Lung microvascular endothelial cell (primary cell): Measurements from ENCODE around the gene ID1. TPM values are rescaled to one million over a fixed set of nuclear protein-coding genes. Genes with fewer than 3 reads are reported as not detected.
"Not testable (repeated sequence)": the region's sequence is repeated elsewhere in the genome, so short reads cannot be mapped to it uniquely, and the experiment has no call there.

Experiments
- DNase-seq, 2 donors: peaks; one replicate each; pipeline versions ENCODE4 v3.0.0 to v3.0.0-alpha.2; 2010; ENCODE audit warnings: low read depth in 2 of 2
- total RNA-seq: library from RNA; depleted of rRNA; stranded (reverse); fragments of >200 nt; gene quantifications from 2 replicates; pipeline ENCODE4 v1.2.1, GENCODE V29; 2014

ID1 gene
- total RNA-seq, 1 donor from 2014 or later = 838 TPM

GRCh38 chr20:31637660-31638059, 32.6 kb downstream of the ID1 start, which contains the start of gene COX4I2:
Gene COX4I2, plus strand, starts transcription at chr20:31637912. Its CDS starts 1,106 bp downstream, at chr20:31639018.
- no peak for DNase-seq

- DNase-seq = no peak
Observed at GRCh38 chr20:31638317-31638716, 33.2 kb downstream of the ID1 start.

GRCh38 chr20:31638816-31639215, 33.7 kb downstream of the ID1 start:
- DNase-seq = no peak

GRCh38 chr20:31640259-31640658, 35.2 kb downstream of the ID1 start:
- DNase-seq = no peak

- DNase-seq = no peak
Observed at GRCh38 chr20:31641391-31641790, 36.3 kb downstream of the ID1 start.

GRCh38 chr20:31642837-31643236, 37.7 kb downstream of the ID1 start:
- no peak for DNase-seq

GRCh38 chr20:31643522-31643921, 38.4 kb downstream of the ID1 start:
- no peak for DNase-seq

GRCh38 chr20:31644701-31645100, 39.6 kb downstream of the ID1 start:
- no peak for DNase-seq

- DNase-seq = not testable (repeated sequence)
Observed at GRCh38 chr20:31648104-31648503, 43.0 kb downstream of the ID1 start.

GRCh38 chr20:31652917-31653396, 47.9 kb downstream of the ID1 start:
- DNase-seq = peak in 1 of 2 donors; percentile 68

- no peak for DNase-seq
Observed at GRCh38 chr20:31653561-31653960, 48.5 kb downstream of the ID1 start.

GRCh38 chr20:31654534-31654933, 49.4 kb downstream of the ID1 start:
- DNase-seq = no peak

Other genes with a start within 250 kb of the ID1 start
- not detected in 2 replicates for gene DEFB118, start 236.7 kb upstream of the ID1 start, total RNA-seq
- not detected in 2 replicates for gene DEFB119, start 214.7 kb upstream of the ID1 start, total RNA-seq
- not detected in 2 replicates for gene DEFB121, start 199.1 kb upstream of the ID1 start, total RNA-seq
- gene DEFB123, start 164.7 kb upstream of the ID1 start, total RNA-seq = not detected in 2 replicates
- not detected in 2 replicates for gene DEFB124, start 130.2 kb upstream of the ID1 start, total RNA-seq
- gene REM1, start 130.0 kb upstream of the ID1 start, total RNA-seq = under 0.01 TPM in 1 of 2 replicates, not detected in the other
- 31.6 and 37.9 TPM in 2 replicates for gene HM13, start 90.8 kb upstream of the ID1 start, total RNA-seq
- not detected in 2 replicates for gene COX4I2, start 32.6 kb downstream of the ID1 start, total RNA-seq
- 36.0 and 40.7 TPM in 2 replicates for gene BCL2L1, start 117.6 kb downstream of the ID1 start, total RNA-seq
- 5.8 and 18.1 TPM in 2 replicates for gene TPX2, start 134.0 kb downstream of the ID1 start, total RNA-seq
- gene MYLK2, start 214.1 kb downstream of the ID1 start, total RNA-seq = 17.3 and 18.5 TPM in 2 replicates
- gene FOXS1, start 240.3 kb downstream of the ID1 start, total RNA-seq = 0.20 and 0.22 TPM in 2 replicates